GM12878 (cell line): Measurements from ENCODE around the gene SLCO3A1. TPM values are rescaled to one million over a fixed set of nuclear protein-coding genes. Genes with fewer than 3 reads are reported as not detected.
A peak's percentile ranks its signal among the peaks of the same experiment; 100 is the strongest.

ENCODE experiments used
- ATAC-seq: fragments of 200-7000 bp; cut with Tn5 transposase; 3 replicates; pipeline ENCODE4 v1.9.1; 2020; ENCODE audit warnings: mild to moderate bottlenecking, moderate library complexity
- BruUV-seq: library from RNA; stranded (reverse); fragments of 400-500 nt; replicated peaks from 2 replicates; lab custom pipeline; 2021; lab: Mats Ljungman, UMichigan
- CTCF ChIA-PET: fragments of 300-600 bp; sonication (Branson Sonifier 250); formaldehyde crosslinking; extraction: SDS; loops from one replicate; lab custom pipeline; 2021; ENCODE audit warnings: inconsistent platforms; lab: Yijun Ruan, JAX
- POLR2A ChIA-PET: fragments of 350-600 bp; formaldehyde crosslinking; extraction: SDS; loops from one replicate; lab custom pipeline; 2021; ENCODE audit warnings: inconsistent platforms; lab: Charles Lee
- RAD21 ChIA-PET: fragments of 300-600 bp; sonication (Branson Sonifier 250); formaldehyde crosslinking; loops from one replicate; lab custom pipeline; 2023; ENCODE audit warnings: antibody characterized with exemption; ENCODE audit not compliant: unreplicated experiment; lab: Charles Lee
- SMC1A ChIA-PET: fragments of 300-600 bp; sonication (Branson Sonifier 250); formaldehyde crosslinking; loops from one replicate; lab custom pipeline; 2023; ENCODE audit not compliant: unreplicated experiment, uncharacterized antibody; lab: Charles Lee
- DNase-seq: peaks from one replicate; pipeline ENCODE4 v3.0.0-alpha.2; 2011; ENCODE audit warnings: low read depth, low spot score
- FAIRE-seq: peaks from 3 replicates; lab custom pipeline; 2011; peaks lifted over from hg19 to GRCh38; lab: Jason Lieb, UNC
- H2AFZ ChIP-seq: 2 replicates; pipeline ENCODE4 v1.6.0; 2011; ENCODE audit warnings: low read depth, low read length, control low read depth; ENCODE audit not compliant: control insufficient read depth
- H3K27ac ChIP-seq: 2 replicates; pipeline ENCODE4 v1.5.1; 2011; ENCODE audit warnings: control low read depth; ENCODE audit not compliant: control insufficient read depth, insufficient read depth
- H3K27me3 ChIP-seq, 2 experiments: replicated peaks in 1 of 2; 2 replicates each; pipeline versions ENCODE4 v1.6.0 to v1.6.1; 2011; ENCODE audit warnings: low read length in 1 of 2; ENCODE audit not compliant: control insufficient read depth in 2 of 2, insufficient read depth in 2 of 2
- H3K36me3 ChIP-seq, 2 experiments: 2 replicates each; pipeline ENCODE4 v1.5.1; 2011; ENCODE audit warnings: low read length in 1 of 2; ENCODE audit not compliant: control insufficient read depth in 2 of 2, insufficient read depth in 2 of 2
- H3K4me1 ChIP-seq: 2 replicates; pipeline ENCODE4 v1.6.1; 2011; ENCODE audit warnings: mild to moderate bottlenecking, low read length, moderate library complexity, mixed read lengths; ENCODE audit not compliant: control insufficient read depth, insufficient read depth
- H3K4me2 ChIP-seq: 2 replicates; pipeline ENCODE4 v1.6.0; 2011; ENCODE audit warnings: control low read depth; ENCODE audit not compliant: control insufficient read depth, insufficient read depth
- H3K4me3 ChIP-seq: fragments of 200-600 bp; sonication (generic); 2 replicates; pipeline ENCODE4 v1.5.1; 2016
- H3K79me2 ChIP-seq: 2 replicates; pipeline ENCODE4 v1.6.0; 2011; ENCODE audit warnings: low read length; ENCODE audit not compliant: control insufficient read depth, insufficient read depth
- H3K9ac ChIP-seq: 2 replicates; pipeline ENCODE4 v1.8.0; 2011; ENCODE audit warnings: low read length, control low read depth, mixed read lengths; ENCODE audit not compliant: control insufficient read depth, insufficient read depth
- H3K9me3 ChIP-seq: replicated peaks from 3 replicates; pipeline ENCODE4 v1.5.1; 2011; ENCODE audit warnings: mild to moderate bottlenecking, low read length; ENCODE audit not compliant: control insufficient read depth, insufficient read depth
- H4K20me1 ChIP-seq: 2 replicates; pipeline ENCODE4 v1.6.0; 2011; ENCODE audit not compliant: control insufficient read depth, insufficient read depth
- CTCF ChIP-seq, 3 experiments: IDR thresholded peaks in 2 of 3; conservative IDR thresholded peaks in 1 of 3; 2 replicates each; pipeline ENCODE4 v1.5.1; 2011; ENCODE audit warnings: low read depth in 3 of 3, low read length in 3 of 3, mild to moderate bottlenecking in 3 of 3, control low read depth in 2 of 3, moderate library complexity in 2 of 3, inconsistent platforms in 1 of 3, mixed read lengths in 1 of 3; ENCODE audit not compliant: control insufficient read depth in 2 of 3, insufficient read depth in 1 of 3; ENCODE audit errors: extremely low read depth in 1 of 3
- RAD21 ChIP-seq: IDR thresholded peaks from 2 replicates; pipeline ENCODE4 v1.6.1; 2011; ENCODE audit warnings: mild to moderate bottlenecking, low read depth, low read length, moderate library complexity; ENCODE audit not compliant: insufficient read depth
- RCOR1 ChIP-seq: conservative IDR thresholded peaks from 2 replicates; pipeline ENCODE4 v1.6.1; 2012; ENCODE audit warnings: low read depth, low read length, improper control_type of control experiment
- SMC3 ChIP-seq: IDR thresholded peaks from 2 replicates; pipeline ENCODE4 v1.6.1; 2011; ENCODE audit warnings: low read length, improper control_type of control experiment, borderline replicate concordance
- WGBS: methylation state at CpG from one replicate; pipeline ENCODE4 v1.1.6; 2016; ENCODE audit warnings: low lambda C conversion rate; ENCODE audit not compliant: insufficient replicate concordance, insufficient coverage; ENCODE audit errors: missing lambda C conversion rate; 5-methylcytosine and 5-hydroxymethylcytosine counted together
- in situ Hi-C: fragments of 300-500 bp; cut with MboI; formaldehyde crosslinking; loops from 9 replicates; pipeline ENCODE4 v1.14.3; 2018; ENCODE audit warnings: mixed read lengths
- intact Hi-C: fragments of 100-400 bp; cut with micrococcal nuclease; formaldehyde crosslinking; loops from one replicate; pipeline ENCODE4 v1.14.2; 2022; ENCODE audit not compliant: unreplicated experiment
- polyA plus RNA-seq, 11 experiments: library from polyadenylated mRNA; depleted of rRNA in 4 of 11; unstranded in 6 of 11; stranded (reverse) in 5 of 11; fragments of >200 nt; fragmentation: Nextera tagmentation in 4 of 11; fragmentation: Illumina TruSeq in 1 of 11; extraction: Ambion mirVana in 4 of 11; extraction: Trizol in 1 of 11; gene quantifications; 1 replicate in 1 of 11; 2 replicates in 10 of 11; pipeline versions ENCODE4 v1.2.1 to v1.2.3, GENCODE V29; 2011 to 2016; ENCODE audit warnings: inconsistent platforms in 2 of 11, missing spikeins in 2 of 11, low read depth in 1 of 11
- total RNA-seq, 4 experiments: library from RNA; depleted of rRNA in 3 of 4; stranded (reverse); fragments of >200 nt in 3 of 4; fragmentation: Illumina TruSeq in 1 of 4; extraction: Trizol in 1 of 4; gene quantifications; 2 replicates each; pipeline versions ENCODE4 v1.2.1 to v1.2.3, GENCODE V29; 2013 to 2021

Gene SLCO3A1
- total and polyA plus RNA-seq, 10 of the 15 experiments (the other 5 are each of a cell fraction or from before 2014, with no cell fraction given) = 0.05 to 5.9 (median 0.31) TPM

- RAD21 ChIA-PET = interaction anchor here (1.3 kb wide), 1 partner anchor 780 kb away, joined by 4 read pairs; no protein-coding TSS in a partner anchor
- under 1% methylated on average over 10 of the region's 10 CpGs for WGBS
- Histone ChIP-seq H3K4me3 (no peak overlapping the region), H3K79me2 (no peaks in the 10 kb centered on the region), H3K27me3 (no peaks in the 10 kb centered on the region), H3K4me1 (no peaks in the 10 kb centered on the region), H3K27ac (no peak overlapping the region), H3K4me2 (no peak overlapping the region), H3K9ac (no peak overlapping the region), H2AFZ (no peak overlapping the region), H3K9me3 (no peaks in the 10 kb centered on the region), H4K20me1 (no peaks in the 10 kb centered on the region), H3K36me3 (no peaks in the 10 kb centered on the region)
- DNase-seq (no peak), ATAC-seq (peak; percentile 82), FAIRE-seq (peak; percentile 31)
- in situ Hi-C loops (loop anchor here (5.0 kb wide), 2 partner anchors 375 to 785 kb away; no protein-coding TSS in a partner anchor), intact Hi-C loops (loop anchor here (1.0 kb wide), 2 partner anchors 376 to 779 kb away; no protein-coding TSS in a partner anchor)
- POLR2A ChIA-PET = no interaction called here
- SMC1A ChIA-PET = interaction anchor here (0.7 to 1.3 kb wide), 2 partner anchors 13 to 779 kb away, joined by 3 to 5 read pairs; no protein-coding TSS in a partner anchor
- no TSS peak for BruUV-seq
- CTCF ChIA-PET = interaction anchor here (0.7 to 2.8 kb wide), 6 partner anchors 8 to 780 kb away, joined by 3 to 10 read pairs (median 6); no protein-coding TSS in a partner anchor
- TF ChIP-seq RAD21 (peak; percentile 70), CTCF (IDR thresholded peaks at IDR 0.05 in 2 of 3, conservative IDR thresholded peaks at IDR 0.05 in 1 of 3; ENCODE audit: control insufficient read depth in 2 of 3, extremely low read depth in 1 of 3, insufficient read depth in 1 of 3, low read depth in 3 of 3, low read length in 3 of 3) (peak; percentile 78 to 86 (median 84)), RCOR1 (no peak), SMC3 (peak; percentile 60; the same call in 1 of the 2 replicates)
Measured at GRCh38 chr15:92082006-92082843, 228.7 kb downstream of the SLCO3A1 start.
